Heart right ventricle (tissue), 16 donors: ENCODE results near the gene APOL3. TPM values are rescaled to one million over a fixed set of nuclear protein-coding genes. Genes with fewer than 3 reads are reported as not detected.
"Not testable (repeated sequence)": the region's sequence is repeated elsewhere in the genome, so short reads cannot be mapped to it uniquely, and the experiment has no call there.

Experiments used
- ATAC-seq, 8 donors: fragments of 200-7000 bp; cut with Tn5 transposase; one replicate each; pipeline ENCODE4 v1.9.1; 2020; ENCODE audit warnings: mild to moderate bottlenecking in 8 of 8, moderate library complexity in 8 of 8, moderate number of reproducible peaks in 1 of 8
- DNase-seq, 2 donors: peaks; one replicate each; pipeline ENCODE4 v3.0.0-alpha.2; 2020
- H3K27ac ChIP-seq, 10 donors: fragments of 200-600 bp; sonication (generic) in 2 of 10; one replicate each; pipeline versions ENCODE4 v1.5.0 to v1.8.0; 2020 to 2022; ENCODE audit warnings: mild to moderate bottlenecking in 3 of 10
- H3K27me3 ChIP-seq, 7 donors: fragments of 200-600 bp; one replicate each; pipeline ENCODE4 v1.8.0; 2021 to 2022; ENCODE audit warnings: mild to moderate bottlenecking in 2 of 7
- H3K36me3 ChIP-seq, 9 donors: fragments of 200-600 bp; sonication (generic) in 1 of 9; one replicate each; pipeline versions ENCODE4 v1.5.0 to v1.8.0; 2020 to 2022; ENCODE audit warnings: mild to moderate bottlenecking in 2 of 9
- H3K4me1 ChIP-seq, 9 donors: fragments of 200-600 bp; sonication (generic) in 1 of 9; one replicate each; pipeline versions ENCODE4 v1.5.0 to v1.8.0; 2020 to 2022; ENCODE audit warnings: mild to moderate bottlenecking in 4 of 9
- H3K4me3 ChIP-seq, 10 donors: fragments of 200-600 bp; sonication (generic) in 2 of 10; one replicate each; pipeline versions ENCODE4 v1.5.0 to v1.8.0; 2020 to 2022; ENCODE audit warnings: mild to moderate bottlenecking in 7 of 10, moderate library complexity in 2 of 10
- H3K9me3 ChIP-seq, 11 donors: fragments of 200-600 bp in 10 of 11; sonication (generic) in 2 of 11; one replicate each; pipeline versions ENCODE4 v1.5.0 to v1.8.0; 2013 to 2022; ENCODE audit warnings: mild to moderate bottlenecking in 2 of 11, control low read depth in 1 of 11, moderate library complexity in 1 of 11
- WGBS, 2 donors: extraction: QIAGEN DNeasy Blood & Tissue Kit; methylation state at CpG; one replicate each; pipeline ENCODE4 v1.1.7; 2013; ENCODE audit warnings: inconsistent platforms in 1 of 2; 5-methylcytosine and 5-hydroxymethylcytosine counted together
- intact Hi-C, 10 donors: fragments of 100-400 bp; cut with DNase I; formaldehyde crosslinking; loops; one replicate each; pipeline versions ENCODE4 v1.11.1 to v1.14.2; 2022
- polyA plus RNA-seq, 2 donors: library from polyadenylated mRNA; stranded (reverse); fragments of 200-250 nt; gene quantifications; one replicate each; pipeline ENCODE4 v1.2.3, GENCODE V29; 2013
- total RNA-seq, 10 donors: library from RNA; stranded (reverse); fragmentation: NEBNext Ultra II Directional in 3 of 10; extraction: Animal tissue kit (Norgen Biotek cat#: 25700) in 3 of 10; gene quantifications; one replicate each; pipeline versions ENCODE4 v1.2.1 to v1.2.4, GENCODE V29; 2021 to 2023
- TF ChIP-seq, protein P1 (sequence below), 9 donors: fragments of 200-600 bp; sonication (generic) in 2 of 9; IDR thresholded peaks; one replicate each; pipeline versions ENCODE4 v1.5.0 to v1.8.0; 2021 to 2022; ENCODE audit warnings: antibody characterized with exemption in 9 of 9, mild to moderate bottlenecking in 5 of 9, moderate library complexity in 1 of 9
- donor health status: Arrhythmogenic right ventricular cardiomyopathy.
- donor health status: ischemic (EF 13 %, LVEDD 7.1; RV severe dilation, severe dysfunction).
- donor health status: healthy with polysubstance abuse.
- donor health status: DM: no; HTN: yes; CAD: no.
- donor health status: DM: no; HTN: no; CAD: no.
- donor health status: ischemic (EF 25% LVEDD 6.9; RV normal size, moderate dysfunction).
- donor health status: ischemic (EF 25% LVEDD 5.7; RV mildly dilated, moderate dysfunction).
- donor health status: healthy.
- donor health status: DM: yes; HTN: yes; CAD: no.
- donor health status: Ischemic cardiomyopathy.
- donor health status: ischemic (EF 35%, LVEDD 5.7; RV mildly dilated, moderate dysfunction).
- donor health status: nonischemic (EF 11% LVEDD 7.7; RV severe dilation, severe dysfunction).
- donor health status: DM: yes; HTN: yes; CAD: no.
- donor health status: PGD.
- donor health status: ischemic (EF 29% LVEDD 5.4; RV normal size, mild dysfunction).
- donor health status: nonischemic (EF 23%, LVEDD 6.1; RV moderate dilation, normal function).

Gene APOL3
- total and polyA plus RNA-seq, 12 donors, result 17.1 to 65.9 (median 24.6) TPM

- Histone ChIP-seq H3K27me3 (no peaks in the 10 kb centered on the region), H3K9me3 (peaks cover 0 to 6% (median 0%) of the 10 kb centered on the region in 11 donors), H3K4me3 (no peak overlapping the region), H3K36me3 (no peaks in the 10 kb centered on the region), H3K27ac (peak overlapping the region in 1 of 10 donors; percentile 95), H3K4me1 (peaks cover 0 to 54% (median 15%) of the 10 kb centered on the region in 9 donors)
- WGBS, 2 donors, result 96% methylated on average over 2 of the region's 2 CpGs
- intact Hi-C loops, result loop anchor here in 1 of 10 donors (10.0 kb wide), 1 partner anchor 320 kb away; the partner anchor contains the start of gene TXN2
- ATAC-seq (no peak), DNase-seq (no peak)
- TF ChIP-seq, protein P1, sequence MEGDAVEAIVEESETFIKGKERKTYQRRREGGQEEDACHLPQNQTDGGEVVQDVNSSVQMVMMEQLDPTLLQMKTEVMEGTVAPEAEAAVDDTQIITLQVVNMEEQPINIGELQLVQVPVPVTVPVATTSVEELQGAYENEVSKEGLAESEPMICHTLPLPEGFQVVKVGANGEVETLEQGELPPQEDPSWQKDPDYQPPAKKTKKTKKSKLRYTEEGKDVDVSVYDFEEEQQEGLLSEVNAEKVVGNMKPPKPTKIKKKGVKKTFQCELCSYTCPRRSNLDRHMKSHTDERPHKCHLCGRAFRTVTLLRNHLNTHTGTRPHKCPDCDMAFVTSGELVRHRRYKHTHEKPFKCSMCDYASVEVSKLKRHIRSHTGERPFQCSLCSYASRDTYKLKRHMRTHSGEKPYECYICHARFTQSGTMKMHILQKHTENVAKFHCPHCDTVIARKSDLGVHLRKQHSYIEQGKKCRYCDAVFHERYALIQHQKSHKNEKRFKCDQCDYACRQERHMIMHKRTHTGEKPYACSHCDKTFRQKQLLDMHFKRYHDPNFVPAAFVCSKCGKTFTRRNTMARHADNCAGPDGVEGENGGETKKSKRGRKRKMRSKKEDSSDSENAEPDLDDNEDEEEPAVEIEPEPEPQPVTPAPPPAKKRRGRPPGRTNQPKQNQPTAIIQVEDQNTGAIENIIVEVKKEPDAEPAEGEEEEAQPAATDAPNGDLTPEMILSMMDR (IDR thresholded peaks at IDR 0.05), result no peak
Observed at GRCh38 chr22:36165141-36165540, 4.6 kb upstream of the APOL3 start.

GRCh38 chr22:36164621-36165020 is 4.1 kb upstream of the APOL3 start:
- ATAC-seq (no peak), DNase-seq (no peak)
- Histone ChIP-seq H3K4me1 (peaks cover 0 to 59% (median 18%) of the 10 kb centered on the region in 9 donors), H3K27me3 (no peaks in the 10 kb centered on the region), H3K36me3 (no peaks in the 10 kb centered on the region), H3K9me3 (peaks cover 0 to 6% (median 0%) of the 10 kb centered on the region in 11 donors), H3K4me3 (no peak overlapping the region), H3K27ac (peak overlapping the region in 1 of 10 donors; percentile 95)
- intact Hi-C loops, result loop anchor here in 1 of 10 donors (10.0 kb wide), 1 partner anchor 320 kb away; the partner anchor contains the start of gene TXN2
- TF ChIP-seq, protein P1 (IDR thresholded peaks at IDR 0.05), result no peak
- WGBS, 2 donors, result 86 to 90% methylated on average over 1 of the region's 1 CpG

GRCh38 chr22:36163497-36163896 is 2.9 kb upstream of the APOL3 start:
- 97 to 98% methylated on average over 2 of the region's 2 CpGs for WGBS, 2 donors
- Histone ChIP-seq H3K36me3 (no peaks in the 10 kb centered on the region), H3K9me3 (peaks cover 0 to under 1% (median 0%) of the 10 kb centered on the region in 11 donors), H3K27ac (peak overlapping the region in 2 of 10 donors; percentile 27 to 95), H3K4me1 (peaks cover 0 to 71% (median 24%) of the 10 kb centered on the region in 9 donors), H3K4me3 (no peak overlapping the region), H3K27me3 (no peaks in the 10 kb centered on the region)
- TF ChIP-seq, protein P1 (IDR thresholded peaks at IDR 0.05), result no peak
- intact Hi-C loops, result loop anchor here in 1 of 10 donors (10.0 kb wide), 1 partner anchor 321 kb away; the partner anchor contains the start of gene TXN2
- DNase-seq (no peak), ATAC-seq (no peak)

- H3K27me3 ChIP-seq, result no peaks in the 10 kb centered on the region
- peak overlapping the region in 7 of 10 donors; percentile 36 to 95 (median 94) for H3K27ac ChIP-seq
- ATAC-seq (no peak), DNase-seq (no peak)
- no peaks in the 10 kb centered on the region for H3K36me3 ChIP-seq
- peaks cover 2 to 82% (median 27%) of the 10 kb centered on the region in 9 donors for H3K4me1 ChIP-seq
- TF ChIP-seq, protein P1 (IDR thresholded peaks at IDR 0.05), result no peak
- no peak overlapping the region for H3K4me3 ChIP-seq
- no peaks in the 10 kb centered on the region for H3K9me3 ChIP-seq
- 81 to 91% methylated on average over 6 of the region's 6 CpGs for WGBS, 2 donors
- intact Hi-C loops, result loop anchor here in 1 of 10 donors (10.0 kb wide), 1 partner anchor 322 kb away; the partner anchor contains the start of gene TXN2
Observed at GRCh38 chr22:36162127-36163034, 1.8 kb upstream of the APOL3 start.

DNA sequence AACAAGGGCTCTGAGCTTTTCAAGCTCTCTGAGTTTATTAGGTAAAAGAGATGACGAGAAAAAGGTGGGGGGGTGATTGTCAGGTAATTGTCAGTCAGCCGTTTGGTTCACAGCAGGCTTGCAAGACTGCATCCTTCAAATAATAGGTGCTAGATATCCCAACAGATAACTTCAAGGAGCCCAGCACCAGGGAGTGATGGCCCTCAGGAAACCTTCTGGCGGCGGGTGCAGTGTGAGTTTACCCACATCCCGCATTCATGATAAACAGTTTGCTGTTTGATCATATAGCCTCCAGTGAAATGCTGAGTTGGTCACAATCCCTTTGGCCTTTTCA is 1.2 kb upstream of the APOL3 start:
- not testable (repeated sequence) for H3K4me3 ChIP-seq, H3K27me3 ChIP-seq, DNase-seq, ATAC-seq, H3K36me3 ChIP-seq, H3K9me3 ChIP-seq
- WGBS, 2 donors, result 64 to 75% methylated on average over 5 of the region's 5 CpGs
- intact Hi-C loops, result loop anchor here in 1 of 10 donors (10.0 kb wide), 1 partner anchor 323 kb away; the partner anchor contains the start of gene TXN2
- Histone ChIP-seq H3K4me1 (peaks cover 2 to 87% (median 34%) of the 10 kb centered on the region in 9 donors), H3K27ac (peak overlapping the region in 7 of 10 donors; percentile 89 to 95 (median 95))
